ENCODE results near the gene UBR4.

- no peak for TF ChIP-seq CTCF (IDR thresholded peaks at IDR 0.05 in 2 of 3, conservative IDR thresholded peaks at IDR 0.05 in 1 of 3; ENCODE audit: borderline replicate concordance in 1 of 3, insufficient read depth in 1 of 3, low read depth in 2 of 3, low read length in 2 of 3)
- no peak for TF ChIP-seq RAD21 (IDR thresholded peaks at IDR 0.05; ENCODE audit: low read depth)
Observed at GRCh38 chr1:19222573-19222972, 12.5 kb upstream of the UBR4 start.

All from HCT116 (cell line).